GM10266 (cell line): Measurements from ENCODE around the gene FANK1.
"Not testable (repeated sequence)": the region's sequence is repeated elsewhere in the genome, so short reads cannot be mapped to it uniquely, and the experiment has no call there.

Experiments used
- DNase-seq: peaks from one replicate; pipeline ENCODE4 v3.0.0; 2012; ENCODE audit errors: extremely low spot score
- CTCF ChIP-seq: IDR thresholded peaks from 2 replicates; pipeline ENCODE4 v1.5.1; 2012; ENCODE audit warnings: mild to moderate bottlenecking, low read depth; ENCODE audit not compliant: control insufficient read depth, insufficient read depth; ENCODE audit errors: missing control alignments

Gene FANK1

GRCh38 chr10:125900963-125901362 is 4.6 kb downstream of the FANK1 start:
- DNase-seq = not testable (repeated sequence)

- not testable (repeated sequence) for DNase-seq
These were observed 6.8 kb downstream of the FANK1 start for GRCh38 chr10:125903135-125903640.

- DNase-seq = not testable (repeated sequence)
These were observed 9.0 kb downstream of the FANK1 start for GRCh38 chr10:125905069-125905994.

GRCh38 chr10:125907598-125907997 is 11.2 kb downstream of the FANK1 start:
- DNase-seq = not testable (repeated sequence)

- DNase-seq = not testable (repeated sequence)
These were observed 12.4 kb downstream of the FANK1 start for GRCh38 chr10:125908813-125909212.

GRCh38 chr10:125909491-125909890 is 13.1 kb downstream of the FANK1 start:
- not testable (repeated sequence) for DNase-seq

GRCh38 chr10:125911145-125911544 is 14.8 kb downstream of the FANK1 start:
- TF ChIP-seq CTCF = no peak
- no peak for DNase-seq

GRCh38 chr10:125911990-125912389 is 15.6 kb downstream of the FANK1 start:
- no peak for DNase-seq
- no peak for TF ChIP-seq CTCF

GRCh38 chr10:125913277-125913676 is 16.9 kb downstream of the FANK1 start:
- DNase-seq = not testable (repeated sequence)

GRCh38 chr10:125916977-125917376 is 20.6 kb downstream of the FANK1 start:
- DNase-seq = no peak
- TF ChIP-seq CTCF = no peak

GRCh38 chr10:125917704-125918361 is 21.5 kb downstream of the FANK1 start:
- DNase-seq = not testable (repeated sequence)

- not testable (repeated sequence) for DNase-seq
These were observed 25.4 kb downstream of the FANK1 start for GRCh38 chr10:125921643-125922306.
